GM23338 (cell line): Measurements from ENCODE around the gene OR2M3. TPM values are rescaled to one million over a fixed set of nuclear protein-coding genes. Genes with fewer than 3 reads are reported as not detected.

Experiments
- ATAC-seq: fragments of 200-7000 bp; cut with Tn5 transposase; 3 replicates; pipeline ENCODE4 v1.9.1; 2020
- DNase-seq: peaks from one replicate; pipeline ENCODE4 v3.0.0-alpha.2; 2015; ENCODE audit warnings: low spot score
- H2AFZ ChIP-seq: fragments of 200-600 bp; sonication (generic); 2 replicates; pipeline ENCODE4 v1.8.0; 2016; ENCODE audit warnings: antibody characterized with exemption, mild to moderate bottlenecking, moderate library complexity
- H3F3A ChIP-seq: fragments of 200-600 bp; sonication (generic); replicated peaks from 2 replicates; pipeline ENCODE4 v1.8.0; 2017; ENCODE audit warnings: antibody characterized with exemption, mixed run types, low read depth
- H3K27ac ChIP-seq: fragments of 200-600 bp; sonication (generic); 2 replicates; pipeline ENCODE4 v1.6.1; 2016; ENCODE audit warnings: low read depth
- H3K27me3 ChIP-seq: fragments of 200-600 bp; sonication (generic); 2 replicates; pipeline ENCODE4 v1.8.0; 2016; ENCODE audit warnings: mild to moderate bottlenecking, mixed run types, moderate library complexity; ENCODE audit not compliant: insufficient read depth
- H3K36me3 ChIP-seq: fragments of 200-600 bp; sonication (generic); 2 replicates; pipeline ENCODE4 v1.8.0; 2016; ENCODE audit warnings: mild to moderate bottlenecking; ENCODE audit not compliant: insufficient read depth
- H3K4me1 ChIP-seq: fragments of 200-600 bp; sonication (generic); 2 replicates; pipeline ENCODE4 v1.8.0; 2016; ENCODE audit warnings: mild to moderate bottlenecking, moderate library complexity; ENCODE audit not compliant: insufficient read depth
- H3K4me2 ChIP-seq: fragments of 200-600 bp; sonication (generic); 2 replicates; pipeline ENCODE4 v1.7.1; 2017; ENCODE audit warnings: mixed run types
- H3K4me3 ChIP-seq: fragments of 200-600 bp; sonication (generic); 2 replicates; pipeline ENCODE4 v1.6.1; 2016; ENCODE audit warnings: mixed run types
- H3K79me2 ChIP-seq: fragments of 200-600 bp; sonication (generic); replicated peaks from 2 replicates; pipeline ENCODE4 v1.8.0; 2017; ENCODE audit warnings: mild to moderate bottlenecking; ENCODE audit not compliant: insufficient read depth
- H3K9me2 ChIP-seq: fragments of 200-600 bp; sonication (generic); 2 replicates; pipeline ENCODE4 v1.8.0; 2017; ENCODE audit not compliant: insufficient read depth
- H4K20me1 ChIP-seq: fragments of 200-600 bp; sonication (generic); replicated peaks from 2 replicates; pipeline ENCODE4 v1.8.0; 2017; ENCODE audit warnings: mild to moderate bottlenecking; ENCODE audit not compliant: insufficient read depth
- H3K27ac Mint-ChIP-seq: 2 replicates; pipeline ENCODE4 v1.8.0; 2020; ENCODE audit warnings: inconsistent platforms, mild to moderate bottlenecking, moderate library complexity, mixed read lengths
- H3K27me3 Mint-ChIP-seq: 3 replicates; pipeline ENCODE4 v1.8.0; 2022; ENCODE audit warnings: low read depth, mild to moderate bottlenecking, moderate library complexity, mixed read lengths, inconsistent platforms; ENCODE audit not compliant: insufficient read depth, poor library complexity
- H3K36me3 Mint-ChIP-seq: 3 replicates; pipeline ENCODE4 v1.8.0; 2021; ENCODE audit warnings: low read depth, mild to moderate bottlenecking, inconsistent platforms, moderate library complexity, mixed read lengths
- H3K4me1 Mint-ChIP-seq: 3 replicates; pipeline ENCODE4 v1.8.0; 2020; ENCODE audit warnings: mild to moderate bottlenecking, inconsistent platforms, mixed read lengths
- H3K4me3 Mint-ChIP-seq: 3 replicates; pipeline ENCODE4 v1.8.0; 2021; ENCODE audit warnings: moderate library complexity, mild to moderate bottlenecking, inconsistent platforms, mixed read lengths
- H3K9me3 Mint-ChIP-seq: 3 replicates; pipeline ENCODE4 v1.8.0; 2020; ENCODE audit warnings: moderate library complexity, mild to moderate bottlenecking, inconsistent platforms, mixed read lengths
- CREB1 ChIP-seq: fragments of 250-450 bp; sonication (Bioruptor Pico); IDR thresholded peaks from 2 replicates; pipeline ENCODE4 v1.5.0; 2020; ENCODE audit warnings: low read depth, mild to moderate bottlenecking, moderate library complexity
- EZH2 ChIP-seq: fragments of 200-600 bp; sonication (generic); IDR thresholded peaks from one replicate; pipeline ENCODE4 v1.8.0; 2017; ENCODE audit warnings: antibody characterized with exemption, mild to moderate bottlenecking, low read depth; ENCODE audit not compliant: unreplicated experiment
- EZH2phosphoT487 ChIP-seq: fragments of 200-600 bp; sonication (generic); IDR thresholded peaks from one replicate; pipeline ENCODE4 v1.8.1; 2018; ENCODE audit warnings: antibody characterized with exemption; ENCODE audit not compliant: unreplicated experiment
- JUNB ChIP-seq: IDR thresholded peaks from one replicate; pipeline ENCODE4 v1.6.1; 2016; ENCODE audit warnings: antibody characterized with exemption; ENCODE audit not compliant: unreplicated experiment
- NANOG ChIP-seq: IDR thresholded peaks from 2 replicates; pipeline ENCODE4 v1.6.1; 2016; ENCODE audit warnings: antibody characterized with exemption, borderline replicate concordance
- POLR2AphosphoS5 ChIP-seq: IDR thresholded peaks from 2 replicates; pipeline ENCODE4 v1.6.1; 2016; ENCODE audit warnings: antibody characterized with exemption, low read depth
- STAT1 ChIP-seq: IDR thresholded peaks from one replicate; pipeline ENCODE4 v1.6.1; 2016; ENCODE audit warnings: antibody characterized with exemption; ENCODE audit not compliant: unreplicated experiment
- ZNF114 ChIP-seq: fragments of 250-450 bp; sonication (Bioruptor Pico); IDR thresholded peaks from 2 replicates; pipeline ENCODE4 v1.5.0; 2020; ENCODE audit warnings: mild to moderate bottlenecking, moderate library complexity
- ZNF331 ChIP-seq: fragments of 250-450 bp; sonication (Bioruptor Pico); IDR thresholded peaks from 2 replicates; pipeline ENCODE4 v1.5.0; 2020; ENCODE audit warnings: low read depth, mild to moderate bottlenecking, moderate library complexity
- polyA plus RNA-seq: library from polyadenylated mRNA; unstranded; fragments of >200 nt; fragmentation: Nextera tagmentation; extraction: Ambion mirVana; gene quantifications from 2 replicates; pipeline ENCODE4 v1.2.1, GENCODE V29; 2016
- total RNA-seq: library from RNA; depleted of rRNA; stranded (reverse); fragments of >200 nt; shearing (Covaris generic); gene quantifications from 2 replicates; pipeline ENCODE4 v1.2.3, GENCODE V29; 2014
- TF ChIP-seq, protein P1 (sequence below): IDR thresholded peaks from one replicate; pipeline ENCODE4 v1.6.1; 2018; ENCODE audit warnings: antibody characterized with exemption; ENCODE audit not compliant: unreplicated experiment
- TF ChIP-seq, protein P2 (sequence below): IDR thresholded peaks from 2 replicates; pipeline ENCODE4 v1.6.1; 2016; ENCODE audit warnings: antibody characterized with exemption
- TF ChIP-seq, protein P3 (sequence below), 2 experiments: fragments of 200-600 bp in 1 of 2; sonication (generic) in 1 of 2; conservative IDR thresholded peaks; 2 replicates each; pipeline versions ENCODE4 v1.5.1 to v1.6.1; 2016 to 2017; ENCODE audit warnings: antibody characterized with exemption in 2 of 2, low read depth in 2 of 2, mild to moderate bottlenecking in 2 of 2, moderate library complexity in 1 of 2

Gene OR2M3
- total and polyA plus RNA-seq, 2 experiments from 2014 or later = not detected

DNA sequence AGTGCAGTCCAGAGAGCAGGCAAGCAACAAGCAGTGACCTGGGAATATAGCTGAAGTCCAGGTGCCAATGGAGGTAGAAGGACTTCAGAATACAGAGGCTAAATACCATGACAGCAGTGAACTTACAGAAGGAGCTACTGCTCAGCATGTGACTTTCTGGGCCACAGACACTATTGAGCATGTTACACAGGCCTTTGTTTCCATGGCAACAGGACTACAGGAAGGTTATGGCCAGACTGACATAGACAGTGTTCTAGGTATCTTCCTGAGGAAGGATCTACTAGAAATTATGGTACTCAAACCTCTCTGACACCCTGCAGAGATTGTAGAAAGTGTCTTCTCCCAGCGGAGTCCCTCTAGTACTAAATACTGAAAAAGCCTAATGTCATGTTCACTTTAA is 41.1 kb upstream of the OR2M3 start (continued):
- no peak for TF ChIP-seq CREB1 (CRISPR knock-in tag)
- TF ChIP-seq POLR2AphosphoS5 = no peak
- TF ChIP-seq EZH2 = no peak
- no peak for TF ChIP-seq EZH2phosphoT487
- TF ChIP-seq ZNF331 (CRISPR knock-in tag) = no peak
- TF ChIP-seq, protein P1, sequence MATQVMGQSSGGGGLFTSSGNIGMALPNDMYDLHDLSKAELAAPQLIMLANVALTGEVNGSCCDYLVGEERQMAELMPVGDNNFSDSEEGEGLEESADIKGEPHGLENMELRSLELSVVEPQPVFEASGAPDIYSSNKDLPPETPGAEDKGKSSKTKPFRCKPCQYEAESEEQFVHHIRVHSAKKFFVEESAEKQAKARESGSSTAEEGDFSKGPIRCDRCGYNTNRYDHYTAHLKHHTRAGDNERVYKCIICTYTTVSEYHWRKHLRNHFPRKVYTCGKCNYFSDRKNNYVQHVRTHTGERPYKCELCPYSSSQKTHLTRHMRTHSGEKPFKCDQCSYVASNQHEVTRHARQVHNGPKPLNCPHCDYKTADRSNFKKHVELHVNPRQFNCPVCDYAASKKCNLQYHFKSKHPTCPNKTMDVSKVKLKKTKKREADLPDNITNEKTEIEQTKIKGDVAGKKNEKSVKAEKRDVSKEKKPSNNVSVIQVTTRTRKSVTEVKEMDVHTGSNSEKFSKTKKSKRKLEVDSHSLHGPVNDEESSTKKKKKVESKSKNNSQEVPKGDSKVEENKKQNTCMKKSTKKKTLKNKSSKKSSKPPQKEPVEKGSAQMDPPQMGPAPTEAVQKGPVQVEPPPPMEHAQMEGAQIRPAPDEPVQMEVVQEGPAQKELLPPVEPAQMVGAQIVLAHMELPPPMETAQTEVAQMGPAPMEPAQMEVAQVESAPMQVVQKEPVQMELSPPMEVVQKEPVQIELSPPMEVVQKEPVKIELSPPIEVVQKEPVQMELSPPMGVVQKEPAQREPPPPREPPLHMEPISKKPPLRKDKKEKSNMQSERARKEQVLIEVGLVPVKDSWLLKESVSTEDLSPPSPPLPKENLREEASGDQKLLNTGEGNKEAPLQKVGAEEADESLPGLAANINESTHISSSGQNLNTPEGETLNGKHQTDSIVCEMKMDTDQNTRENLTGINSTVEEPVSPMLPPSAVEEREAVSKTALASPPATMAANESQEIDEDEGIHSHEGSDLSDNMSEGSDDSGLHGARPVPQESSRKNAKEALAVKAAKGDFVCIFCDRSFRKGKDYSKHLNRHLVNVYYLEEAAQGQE = no peak

GRCh38 chr1:248158758-248159157 is 38.3 kb upstream of the OR2M3 start:
- H3K9me2 ChIP-seq = no peaks in the 10 kb centered on the region
- H3K27ac ChIP-seq = no peak overlapping the region
- Mint-ChIP-seq H3K36me3 (peaks cover 10% of the 10 kb centered on the region; the same call in 2 of the 3 replicates), H3K9me3 (peaks cover 82% of the 10 kb centered on the region), H3K4me1 (no peaks in the 10 kb centered on the region), H3K27me3 (no peaks in the 10 kb centered on the region), H3K4me3 (no peak overlapping the region), H3K27ac (no peak overlapping the region)
- H3F3A ChIP-seq = no peaks in the 10 kb centered on the region
- no peak for DNase-seq
- no peak overlapping the region for H2AFZ ChIP-seq
- no peaks in the 10 kb centered on the region for H3K4me1 ChIP-seq
- no peaks in the 10 kb centered on the region for H3K79me2 ChIP-seq
- H3K27me3 ChIP-seq = no peaks in the 10 kb centered on the region
- H3K4me3 ChIP-seq = no peak overlapping the region
- no peak for ATAC-seq
- H3K4me2 ChIP-seq = no peak overlapping the region
- peaks cover 10% of the 10 kb centered on the region; the same call in 1 of the 2 replicates for H3K36me3 ChIP-seq
- no peaks in the 10 kb centered on the region for H4K20me1 ChIP-seq
- TF ChIP-seq, protein P2, sequence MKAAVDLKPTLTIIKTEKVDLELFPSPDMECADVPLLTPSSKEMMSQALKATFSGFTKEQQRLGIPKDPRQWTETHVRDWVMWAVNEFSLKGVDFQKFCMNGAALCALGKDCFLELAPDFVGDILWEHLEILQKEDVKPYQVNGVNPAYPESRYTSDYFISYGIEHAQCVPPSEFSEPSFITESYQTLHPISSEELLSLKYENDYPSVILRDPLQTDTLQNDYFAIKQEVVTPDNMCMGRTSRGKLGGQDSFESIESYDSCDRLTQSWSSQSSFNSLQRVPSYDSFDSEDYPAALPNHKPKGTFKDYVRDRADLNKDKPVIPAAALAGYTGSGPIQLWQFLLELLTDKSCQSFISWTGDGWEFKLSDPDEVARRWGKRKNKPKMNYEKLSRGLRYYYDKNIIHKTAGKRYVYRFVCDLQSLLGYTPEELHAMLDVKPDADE = no peak
- TF ChIP-seq, protein P3, sequence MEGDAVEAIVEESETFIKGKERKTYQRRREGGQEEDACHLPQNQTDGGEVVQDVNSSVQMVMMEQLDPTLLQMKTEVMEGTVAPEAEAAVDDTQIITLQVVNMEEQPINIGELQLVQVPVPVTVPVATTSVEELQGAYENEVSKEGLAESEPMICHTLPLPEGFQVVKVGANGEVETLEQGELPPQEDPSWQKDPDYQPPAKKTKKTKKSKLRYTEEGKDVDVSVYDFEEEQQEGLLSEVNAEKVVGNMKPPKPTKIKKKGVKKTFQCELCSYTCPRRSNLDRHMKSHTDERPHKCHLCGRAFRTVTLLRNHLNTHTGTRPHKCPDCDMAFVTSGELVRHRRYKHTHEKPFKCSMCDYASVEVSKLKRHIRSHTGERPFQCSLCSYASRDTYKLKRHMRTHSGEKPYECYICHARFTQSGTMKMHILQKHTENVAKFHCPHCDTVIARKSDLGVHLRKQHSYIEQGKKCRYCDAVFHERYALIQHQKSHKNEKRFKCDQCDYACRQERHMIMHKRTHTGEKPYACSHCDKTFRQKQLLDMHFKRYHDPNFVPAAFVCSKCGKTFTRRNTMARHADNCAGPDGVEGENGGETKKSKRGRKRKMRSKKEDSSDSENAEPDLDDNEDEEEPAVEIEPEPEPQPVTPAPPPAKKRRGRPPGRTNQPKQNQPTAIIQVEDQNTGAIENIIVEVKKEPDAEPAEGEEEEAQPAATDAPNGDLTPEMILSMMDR (conservative IDR thresholded peaks at IDR 0.05; ENCODE audit: low read depth in 2 of 2) = no peak
- no peak for TF ChIP-seq STAT1
- TF ChIP-seq JUNB = no peak
- TF ChIP-seq, protein P1 = no peak
- no peak for TF ChIP-seq EZH2
- no peak for TF ChIP-seq CREB1 (CRISPR knock-in tag)
- TF ChIP-seq ZNF114 (CRISPR knock-in tag) = no peak
- no peak for TF ChIP-seq NANOG
